NCI-H1105 (cell line): Measurements from ENCODE around the gene LTK.

Source experiments
- DNase-seq: peaks from one replicate; lab custom pipeline; 2025; lab: John Stamatoyannopoulos, UW

The LTK gene

GRCh38 chr15:41530363-41530956, 16.8 kb upstream of the LTK start:
- DNase-seq = no peak

GRCh38 chr15:41523097-41523496, 9.5 kb upstream of the LTK start:
- DNase-seq = no peak

- DNase-seq = no peak
Measured at GRCh38 chr15:41521614-41522013, 8.0 kb upstream of the LTK start.

GRCh38 chr15:41520636-41521035, 7.0 kb upstream of the LTK start:
- no peak for DNase-seq

GRCh38 chr15:41517895-41518449, 4.3 kb upstream of the LTK start:
- no peak for DNase-seq

- no peak for DNase-seq
Measured at GRCh38 chr15:41512940-41513505, 604 bp downstream of the LTK start.

GRCh38 chr15:41512512-41512939, 1.1 kb downstream of the LTK start:
- DNase-seq = no peak

GRCh38 chr15:41511899-41512369, 1.7 kb downstream of the LTK start:
- no peak for DNase-seq

GRCh38 chr15:41511331-41511898, 2.2 kb downstream of the LTK start:
- no peak for DNase-seq

GRCh38 chr15:41510728-41511127, 2.9 kb downstream of the LTK start:
- DNase-seq = no peak

- no peak for DNase-seq
Measured at GRCh38 chr15:41507820-41508290, 5.8 kb downstream of the LTK start.

- no peak for DNase-seq
Measured at GRCh38 chr15:41506796-41507341, 6.8 kb downstream of the LTK start.

- no peak for DNase-seq
Measured at GRCh38 chr15:41505776-41506175, 7.9 kb downstream of the LTK start.

GRCh38 chr15:41504751-41505492, 8.7 kb downstream of the LTK start:
- no peak for DNase-seq

- DNase-seq = no peak
Measured at GRCh38 chr15:41503669-41504010, 10.0 kb downstream of the LTK start.

GRCh38 chr15:41502795-41503668, 10.6 kb downstream of the LTK start:
- no peak for DNase-seq

GRCh38 chr15:41501931-41502794, 11.5 kb downstream of the LTK start:
- no peak for DNase-seq

GRCh38 chr15:41501191-41501917, 12.3 kb downstream of the LTK start:
- DNase-seq = no peak

- DNase-seq = no peak
Measured at GRCh38 chr15:41499109-41499851, 14.3 kb downstream of the LTK start.
